ENCODE measurements around the gene ENO3.
A peak's percentile ranks its signal among the peaks of the same experiment; 100 is the strongest.

Gene ENO3

DNA sequence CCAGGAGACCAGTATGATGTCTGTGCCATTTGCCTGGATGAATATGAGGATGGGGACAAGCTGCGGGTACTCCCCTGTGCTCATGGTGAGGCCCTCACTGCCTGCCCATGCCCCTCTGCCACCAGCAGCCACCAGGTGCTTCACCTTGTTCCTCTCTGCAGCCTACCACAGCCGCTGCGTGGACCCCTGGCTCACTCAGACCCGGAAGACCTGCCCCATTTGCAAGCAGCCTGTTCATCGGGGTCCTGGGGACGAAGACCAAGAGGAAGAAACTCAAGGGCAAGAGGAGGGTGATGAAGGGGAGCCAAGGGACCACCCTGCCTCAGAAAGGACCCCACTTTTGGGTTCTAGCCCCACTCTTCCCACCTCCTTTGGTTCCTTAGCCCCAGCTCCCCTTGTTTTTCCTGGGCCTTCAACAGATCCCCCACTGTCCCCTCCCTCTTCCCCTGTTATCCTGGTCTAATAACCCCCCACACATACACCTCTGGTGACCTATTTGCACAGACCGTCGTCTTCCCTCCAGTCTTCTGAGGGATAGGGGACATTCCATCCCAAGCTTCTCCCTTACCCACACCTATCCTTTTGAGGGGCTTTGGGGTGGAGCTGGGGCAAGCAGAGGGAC is 6.3 kb upstream of the ENO3 start:
- DNase-seq (ENCODE audit: extremely low spot score): no peak
- ChIA-PET CTCF (interaction anchor here (1.0 kb wide), 1 partner anchor 43 kb away, joined by 3 read pairs; the partner anchor contains the start of gene CAMTA2), POLR2A (interaction anchor here (1.5 to 3.6 kb wide), 2 partner anchors 21 to 23 kb away, joined by 3 to 14 read pairs; partner anchors contain the start of gene SPAG7)
- TF ChIP-seq NFRKB (IDR thresholded peaks at IDR 0.05) (no peak), HDGF (IDR thresholded peaks at IDR 0.05; ENCODE audit: borderline replicate concordance) (no peak), TARDBP (IDR thresholded peaks at IDR 0.05) (no peak), SUZ12 (IDR thresholded peaks at IDR 0.05) (no peak), ARNT (IDR thresholded peaks at IDR 0.05) (no peak), BHLHE40 (IDR thresholded peaks at IDR 0.05; ENCODE audit: borderline replicate concordance) (no peak)
- TF ChIP-seq, protein P1, sequence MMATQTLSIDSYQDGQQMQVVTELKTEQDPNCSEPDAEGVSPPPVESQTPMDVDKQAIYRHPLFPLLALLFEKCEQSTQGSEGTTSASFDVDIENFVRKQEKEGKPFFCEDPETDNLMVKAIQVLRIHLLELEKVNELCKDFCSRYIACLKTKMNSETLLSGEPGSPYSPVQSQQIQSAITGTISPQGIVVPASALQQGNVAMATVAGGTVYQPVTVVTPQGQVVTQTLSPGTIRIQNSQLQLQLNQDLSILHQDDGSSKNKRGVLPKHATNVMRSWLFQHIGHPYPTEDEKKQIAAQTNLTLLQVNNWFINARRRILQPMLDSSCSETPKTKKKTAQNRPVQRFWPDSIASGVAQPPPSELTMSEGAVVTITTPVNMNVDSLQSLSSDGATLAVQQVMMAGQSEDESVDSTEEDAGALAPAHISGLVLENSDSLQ (IDR thresholded peaks at IDR 0.05): no peak

DNA sequence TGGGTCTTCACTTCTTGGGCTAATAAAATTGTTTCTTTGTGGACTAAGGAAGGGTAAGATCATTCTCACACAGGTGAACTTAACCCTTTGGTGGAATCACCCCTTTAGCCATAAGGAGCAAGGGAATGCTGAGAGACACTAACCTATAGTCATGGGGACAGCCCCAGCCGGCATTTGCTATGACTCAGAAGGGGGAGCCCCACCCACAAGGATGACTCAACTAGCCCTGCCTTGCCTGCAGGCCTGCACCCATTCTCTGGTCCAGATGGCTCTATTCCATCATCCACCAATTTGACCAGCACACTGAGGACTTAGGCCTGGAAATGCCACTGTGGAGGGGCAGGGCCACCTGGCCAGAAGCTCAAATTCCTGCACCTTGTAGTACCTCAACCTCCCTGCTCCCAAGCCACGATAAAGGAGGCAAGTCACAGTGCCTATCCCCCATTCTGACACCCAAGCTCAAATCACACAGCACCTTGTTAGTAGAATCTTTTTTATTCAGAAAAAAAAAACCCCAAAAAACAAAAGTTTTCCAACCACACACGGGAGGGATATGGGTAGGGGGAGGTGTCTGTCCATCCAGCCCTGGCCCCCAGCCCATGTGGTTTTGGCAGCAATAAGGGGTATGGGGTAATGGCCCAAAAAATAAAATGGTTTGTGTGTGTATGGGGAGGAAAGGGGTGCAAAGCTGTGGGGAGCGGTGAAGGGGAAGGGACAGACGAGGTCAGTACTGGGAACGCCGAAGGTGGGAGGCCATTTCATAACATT is 5.6 kb upstream of the ENO3 start:
- POLR2A ChIA-PET: interaction anchor here (1.5 to 3.6 kb wide), 3 partner anchors 20 to 36 kb away, joined by 3 to 14 read pairs (median 7); partner anchors contain the start of gene SPAG7
- TF ChIP-seq ELF4 (IDR thresholded peaks at IDR 0.05) (peak; percentile 9; the same call in 1 of the 2 replicates), FOXM1 (IDR thresholded peaks at IDR 0.05; ENCODE audit: borderline replicate concordance) (no peak)
- CTCF ChIA-PET: interaction anchor here (1.0 to 1.5 kb wide), 2 partner anchors 42 kb away, joined by 3 read pairs; partner anchors contain the start of genes CAMTA2 and CHRNE
- no peak for DNase-seq (ENCODE audit: extremely low spot score)

DNA sequence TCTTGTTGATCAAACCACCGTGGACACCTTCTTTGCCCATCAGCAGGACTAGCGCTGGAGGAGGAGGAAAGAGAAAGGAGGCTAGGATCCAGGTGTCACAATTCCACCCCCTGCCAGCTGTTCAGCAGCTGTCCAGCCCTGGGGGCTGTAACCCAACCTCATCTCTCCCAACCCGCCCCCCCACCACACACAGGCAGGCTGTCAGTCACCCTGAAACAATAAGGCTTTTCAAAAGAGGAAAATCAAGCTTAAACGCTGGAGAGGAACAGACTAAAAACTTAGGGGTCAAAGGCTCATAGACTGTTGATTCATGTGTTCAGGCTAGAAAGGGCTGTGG is 5.0 kb upstream of the ENO3 start:
- CTCF ChIA-PET: interaction anchor here (1.0 to 1.5 kb wide), 2 partner anchors 42 to 43 kb away, joined by 3 read pairs; partner anchors contain the start of genes CAMTA2 and CHRNE

DNA sequence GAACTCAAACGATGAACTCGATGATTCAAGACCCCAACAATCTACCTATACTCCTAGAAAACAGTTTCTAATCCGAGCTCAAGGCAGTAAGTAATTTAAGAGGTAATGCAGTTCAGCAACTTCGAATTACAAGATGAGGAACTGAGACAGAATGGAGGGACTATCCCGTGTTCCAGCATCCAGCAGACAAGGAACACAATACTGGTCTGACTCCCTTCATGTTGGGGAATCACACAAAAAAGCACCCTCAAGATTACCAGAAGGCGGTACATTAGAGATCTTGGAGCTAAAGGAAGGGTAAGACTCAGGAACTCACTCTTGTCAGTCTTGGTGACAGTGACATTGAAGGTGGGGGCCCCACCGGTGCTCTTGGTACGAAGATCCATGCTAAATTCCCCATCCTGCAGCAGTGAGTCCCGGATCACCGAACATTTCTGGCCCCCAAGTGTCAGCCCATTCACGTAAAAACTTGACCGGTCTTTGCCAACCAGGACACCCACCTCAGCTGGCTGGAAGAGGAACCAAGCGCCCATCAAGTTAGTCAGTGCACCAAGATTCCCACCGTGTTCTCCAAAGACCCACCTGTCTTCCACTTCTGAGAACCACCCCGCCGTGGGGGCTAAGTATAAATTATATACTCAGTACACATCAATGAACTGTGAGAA is 4.5 kb upstream of the ENO3 start:
- TF ChIP-seq ARNT (IDR thresholded peaks at IDR 0.05) (no peak), CTBP1 (IDR thresholded peaks at IDR 0.05; ENCODE audit: borderline replicate concordance) (no peak), FOXA1 (IDR thresholded peaks at IDR 0.05) (no peak), NFRKB (IDR thresholded peaks at IDR 0.05) (no peak), L3MBTL2 (conservative IDR thresholded peaks at IDR 0.05) (no peak), FOXK2 (IDR thresholded peaks at IDR 0.05) (no peak), TARDBP (IDR thresholded peaks at IDR 0.05) (no peak), LEF1 (IDR thresholded peaks at IDR 0.05; ENCODE audit: borderline replicate concordance) (no peak), SP1 (IDR thresholded peaks at IDR 0.05) (no peak), ELF4 (IDR thresholded peaks at IDR 0.05) (no peak), HDGF (IDR thresholded peaks at IDR 0.05; ENCODE audit: borderline replicate concordance) (no peak), ZNF384 (IDR thresholded peaks at IDR 0.05) (no peak), BHLHE40 (IDR thresholded peaks at IDR 0.05; ENCODE audit: borderline replicate concordance) (no peak)
- TF ChIP-seq, protein P1 (IDR thresholded peaks at IDR 0.05): no peak
- ChIA-PET CTCF (interaction anchor here (1.5 kb wide), 1 partner anchor 43 kb away, joined by 3 read pairs; the partner anchor contains the start of gene CHRNE), POLR2A (interaction anchor here (2.4 to 3.3 kb wide), 2 partner anchors 20 to 37 kb away, joined by 7 to 65 read pairs; partner anchors contain the start of gene SPAG7)
- DNase-seq (ENCODE audit: extremely low spot score): no peak

More for the DNA sequence above, 5.0 kb upstream of the ENO3 start:
- DNase-seq (ENCODE audit: extremely low spot score): no peak
- POLR2A ChIA-PET: interaction anchor here (2.4 to 3.6 kb wide), 3 partner anchors 21 to 37 kb away, joined by 7 to 65 read pairs (median 14); partner anchors contain the start of gene SPAG7
- TF ChIP-seq, protein P1 (IDR thresholded peaks at IDR 0.05): peak; percentile 8; the same call in 1 of the 2 replicates
- TF ChIP-seq SUZ12 (IDR thresholded peaks at IDR 0.05): no peak

DNA sequence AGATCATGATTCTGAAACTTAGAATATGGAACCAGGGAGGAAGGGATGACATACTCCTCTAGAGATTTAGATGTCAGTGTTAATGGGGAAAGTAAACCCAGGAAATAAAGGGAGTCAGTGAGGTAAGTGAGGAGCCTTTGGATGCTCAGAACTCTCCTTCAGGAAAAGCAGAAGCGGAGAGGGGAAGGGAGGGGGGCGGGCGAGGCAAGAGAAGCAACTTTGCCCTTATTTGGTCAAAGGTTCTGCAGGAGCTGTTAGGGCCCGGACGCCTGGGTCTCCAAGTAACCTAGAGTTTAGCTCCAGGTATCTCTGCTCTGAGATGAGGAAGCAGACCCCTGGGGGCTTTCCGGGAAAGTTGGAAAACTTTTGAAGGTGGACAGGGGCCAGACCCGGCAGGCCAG is 3.9 kb upstream of the ENO3 start:
- TF ChIP-seq SUZ12 (IDR thresholded peaks at IDR 0.05) (no peak), FOXA1 (IDR thresholded peaks at IDR 0.05) (no peak), LEF1 (IDR thresholded peaks at IDR 0.05; ENCODE audit: borderline replicate concordance) (no peak), HDGF (IDR thresholded peaks at IDR 0.05; ENCODE audit: borderline replicate concordance) (no peak)
- TF ChIP-seq, protein P1 (IDR thresholded peaks at IDR 0.05): no peak
- CTCF ChIA-PET: interaction anchor here (1.5 kb wide), 1 partner anchor 44 kb away, joined by 3 read pairs; the partner anchor contains the start of gene CHRNE
- DNase-seq (ENCODE audit: extremely low spot score): no peak
- POLR2A ChIA-PET: interaction anchor here (2.0 to 7.2 kb wide), 4 partner anchors 7 to 51 kb away, joined by 7 to 101 read pairs (median 36); partner anchors contain the start of genes INCA1, KIF1C, RNF167 and SLC25A11

Measured in HEK293T (cell line).